CD4-positive, alpha-beta T cell treated with Interleukin-17A for 4 hours (primary cell): ENCODE data around the gene KMT2A.

Experiments
- DNase-seq: peaks from one replicate; pipeline ENCODE4 v3.0.0-alpha.2; 2020; ENCODE audit warnings: mixed read lengths

Gene KMT2A

GRCh38 chr11:118491041-118491440, 54.7 kb downstream of the KMT2A start:
- no peak for DNase-seq

GRCh38 chr11:118497831-118498230, 61.5 kb downstream of the KMT2A start:
- DNase-seq, result no peak

DNA sequence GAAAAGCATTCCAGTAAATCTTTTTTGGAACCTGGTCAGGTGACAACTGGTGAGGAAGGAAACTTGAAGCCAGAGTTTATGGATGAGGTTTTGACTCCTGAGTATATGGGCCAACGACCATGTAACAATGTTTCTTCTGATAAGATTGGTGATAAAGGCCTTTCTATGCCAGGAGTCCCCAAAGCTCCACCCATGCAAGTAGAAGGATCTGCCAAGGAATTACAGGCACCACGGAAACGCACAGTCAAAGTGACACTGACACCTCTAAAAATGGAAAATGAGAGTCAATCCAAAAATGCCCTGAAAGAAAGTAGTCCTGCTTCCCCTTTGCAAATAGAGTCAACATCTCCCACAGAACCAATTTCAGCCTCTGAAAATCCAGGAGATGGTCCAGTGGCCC, 66.9 kb downstream of the KMT2A start:
- DNase-seq, result no peak

DNA sequence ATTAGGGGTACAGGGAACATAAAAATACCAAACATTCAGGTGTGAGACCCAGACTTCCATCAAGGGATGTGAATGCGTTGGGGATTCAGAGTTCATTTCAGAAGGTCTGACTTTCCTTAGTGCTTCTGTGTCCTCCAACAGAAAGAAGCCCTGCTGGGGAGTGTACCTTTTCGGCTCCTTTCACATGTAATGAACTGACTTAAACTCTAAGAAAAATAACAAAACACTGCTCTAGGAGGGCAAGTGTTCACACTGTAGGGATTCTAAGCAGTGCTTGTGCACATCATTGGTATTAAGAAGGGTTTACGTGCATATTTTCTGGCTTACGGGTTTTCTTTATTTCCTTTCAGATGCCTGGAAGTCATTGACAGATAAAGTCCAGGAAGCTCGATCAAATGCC, 75.3 kb downstream of the KMT2A start:
- DNase-seq, result no peak

- peak; percentile 30 for DNase-seq
Observed at GRCh38 chr11:118514103-118514502, 77.8 kb downstream of the KMT2A start.

DNA sequence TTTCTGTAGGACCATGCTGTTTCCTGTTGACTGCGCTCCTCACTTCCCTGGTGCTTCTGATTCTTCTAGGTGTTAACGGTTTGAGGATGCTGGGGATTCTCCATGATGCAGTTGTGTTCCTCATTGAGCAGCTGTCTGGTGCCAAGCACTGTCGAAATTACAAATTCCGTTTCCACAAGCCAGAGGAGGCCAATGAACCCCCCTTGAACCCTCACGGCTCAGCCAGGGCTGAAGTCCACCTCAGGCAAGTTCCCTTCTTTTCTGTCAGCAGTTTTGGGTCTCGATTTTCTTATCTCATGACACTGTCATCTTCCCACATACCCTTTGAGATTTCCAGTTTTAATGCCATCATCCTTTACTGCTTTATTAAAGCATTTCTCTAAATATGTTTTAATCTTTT, 83.3 kb downstream of the KMT2A start:
- no peak for DNase-seq

DNA sequence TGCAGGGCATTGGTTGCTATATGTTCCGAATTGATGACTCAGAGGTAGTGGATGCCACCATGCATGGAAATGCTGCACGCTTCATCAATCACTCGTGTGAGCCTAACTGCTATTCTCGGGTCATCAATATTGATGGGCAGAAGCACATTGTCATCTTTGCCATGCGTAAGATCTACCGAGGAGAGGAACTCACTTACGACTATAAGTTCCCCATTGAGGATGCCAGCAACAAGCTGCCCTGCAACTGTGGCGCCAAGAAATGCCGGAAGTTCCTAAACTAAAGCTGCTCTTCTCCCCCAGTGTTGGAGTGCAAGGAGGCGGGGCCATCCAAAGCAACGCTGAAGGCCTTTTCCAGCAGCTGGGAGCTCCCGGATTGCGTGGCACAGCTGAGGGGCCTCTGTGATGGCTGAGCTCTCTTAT, 85.6 kb downstream of the KMT2A start:
- no peak for DNase-seq

DNA sequence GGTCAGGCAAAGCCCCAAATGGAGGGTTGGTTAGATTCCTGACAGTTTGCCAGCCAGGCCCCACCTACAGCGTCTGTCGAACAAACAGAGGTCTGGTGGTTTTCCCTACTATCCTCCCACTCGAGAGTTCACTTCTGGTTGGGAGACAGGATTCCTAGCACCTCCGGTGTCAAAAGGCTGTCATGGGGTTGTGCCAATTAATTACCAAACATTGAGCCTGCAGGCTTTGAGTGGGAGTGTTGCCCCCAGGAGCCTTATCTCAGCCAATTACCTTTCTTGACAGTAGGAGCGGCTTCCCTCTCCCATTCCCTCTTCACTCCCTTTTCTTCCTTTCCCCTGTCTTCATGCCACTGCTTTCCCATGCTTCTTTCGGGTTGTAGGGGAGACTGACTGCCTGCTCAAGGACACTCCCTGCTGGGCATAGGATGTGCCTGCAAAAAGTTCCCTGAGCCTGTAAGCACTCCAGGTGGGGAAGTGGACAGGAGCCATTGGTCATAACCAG, 86.3 kb downstream of the KMT2A start:
- DNase-seq, result no peak

- DNase-seq, result no peak
Observed at GRCh38 chr11:118524356-118524755, 88.1 kb downstream of the KMT2A start.

- no peak for DNase-seq
Observed at GRCh38 chr11:118524757-118525470, 88.6 kb downstream of the KMT2A start.

- no peak for DNase-seq
Observed at GRCh38 chr11:118526688-118527087, 90.4 kb downstream of the KMT2A start.

DNA sequence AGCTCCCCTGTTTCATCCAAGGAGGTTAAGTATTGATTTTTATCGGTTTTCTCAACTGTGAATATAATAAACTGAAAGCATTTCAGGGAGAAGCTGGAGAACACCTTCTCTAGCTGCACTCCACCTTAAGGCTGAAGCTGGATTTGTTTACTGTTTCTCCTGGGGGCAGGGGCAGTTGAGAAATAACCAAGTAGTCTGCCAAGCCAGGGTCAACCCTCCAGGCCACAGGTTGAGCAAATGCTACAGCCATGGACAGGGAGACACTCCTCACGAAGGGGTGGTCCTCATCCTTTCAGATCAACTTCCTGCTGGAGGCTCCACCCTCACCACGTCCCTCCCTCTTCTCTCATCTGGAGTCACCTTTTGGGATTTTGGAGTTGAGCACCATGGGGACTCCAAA, 90.8 kb downstream of the KMT2A start, which contains the start of gene TTC36:
TSS of gene TTC36 (plus strand) at position 366 of the 400 bp plus-strand sequence. CDS start at position 387, 21 bp downstream.
- no peak for DNase-seq

- no peak for DNase-seq
Observed at GRCh38 chr11:118528511-118528910, 92.2 kb downstream of the KMT2A start.

DNA sequence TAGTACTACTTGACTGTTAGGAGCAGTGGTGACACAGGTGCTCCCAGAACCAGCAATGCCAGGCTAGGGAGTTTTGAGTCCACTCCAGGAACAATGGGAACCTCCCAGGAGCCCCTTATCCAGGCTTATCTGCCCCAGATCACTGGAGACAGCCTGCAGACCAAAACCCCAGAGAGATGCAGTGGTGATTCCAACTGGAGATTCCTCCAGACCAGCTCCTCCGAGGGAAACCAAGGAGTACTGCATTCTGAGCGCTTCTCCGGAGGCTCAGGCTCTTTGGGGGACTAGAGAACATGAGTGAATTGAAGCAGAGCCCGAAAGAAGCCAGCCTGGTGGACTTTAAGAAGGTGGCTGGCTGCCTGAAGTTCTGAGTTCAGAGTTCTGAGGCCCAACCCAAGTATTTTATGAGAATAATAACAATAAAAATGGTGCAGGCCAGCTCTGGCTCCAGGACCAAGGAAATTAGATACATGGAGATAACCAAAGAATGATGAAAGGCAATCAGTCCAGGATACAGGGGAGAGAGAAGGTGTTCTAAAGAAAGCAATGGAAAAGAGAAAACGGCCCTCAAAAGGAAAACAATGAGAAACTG, 93.4 kb downstream of the KMT2A start:
- DNase-seq, result no peak

DNA sequence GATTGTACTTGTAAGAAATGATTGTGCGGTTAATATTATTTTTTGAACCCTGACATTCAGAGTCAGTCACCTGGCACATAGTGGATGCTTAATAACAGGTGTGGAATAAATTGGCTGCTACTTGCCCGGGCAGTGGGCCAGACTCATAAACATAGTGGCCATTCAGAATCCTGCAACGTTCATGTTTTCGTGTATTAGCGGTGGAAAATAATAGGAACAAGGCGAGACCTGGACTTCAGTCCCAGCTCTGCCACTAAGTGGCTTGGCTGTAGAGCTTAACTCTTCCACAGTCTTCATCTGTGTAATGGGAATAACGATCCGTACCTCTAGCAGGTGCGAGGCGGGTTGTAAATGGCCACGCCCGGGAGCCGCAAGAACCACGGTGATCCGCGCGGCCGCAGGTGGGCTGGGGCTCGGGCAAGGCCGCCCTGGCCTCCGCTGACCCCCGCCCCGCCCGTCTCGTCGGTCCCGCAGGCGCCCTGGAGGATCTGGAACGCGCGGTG, 93.9 kb downstream of the KMT2A start:
- no peak for DNase-seq

DNA sequence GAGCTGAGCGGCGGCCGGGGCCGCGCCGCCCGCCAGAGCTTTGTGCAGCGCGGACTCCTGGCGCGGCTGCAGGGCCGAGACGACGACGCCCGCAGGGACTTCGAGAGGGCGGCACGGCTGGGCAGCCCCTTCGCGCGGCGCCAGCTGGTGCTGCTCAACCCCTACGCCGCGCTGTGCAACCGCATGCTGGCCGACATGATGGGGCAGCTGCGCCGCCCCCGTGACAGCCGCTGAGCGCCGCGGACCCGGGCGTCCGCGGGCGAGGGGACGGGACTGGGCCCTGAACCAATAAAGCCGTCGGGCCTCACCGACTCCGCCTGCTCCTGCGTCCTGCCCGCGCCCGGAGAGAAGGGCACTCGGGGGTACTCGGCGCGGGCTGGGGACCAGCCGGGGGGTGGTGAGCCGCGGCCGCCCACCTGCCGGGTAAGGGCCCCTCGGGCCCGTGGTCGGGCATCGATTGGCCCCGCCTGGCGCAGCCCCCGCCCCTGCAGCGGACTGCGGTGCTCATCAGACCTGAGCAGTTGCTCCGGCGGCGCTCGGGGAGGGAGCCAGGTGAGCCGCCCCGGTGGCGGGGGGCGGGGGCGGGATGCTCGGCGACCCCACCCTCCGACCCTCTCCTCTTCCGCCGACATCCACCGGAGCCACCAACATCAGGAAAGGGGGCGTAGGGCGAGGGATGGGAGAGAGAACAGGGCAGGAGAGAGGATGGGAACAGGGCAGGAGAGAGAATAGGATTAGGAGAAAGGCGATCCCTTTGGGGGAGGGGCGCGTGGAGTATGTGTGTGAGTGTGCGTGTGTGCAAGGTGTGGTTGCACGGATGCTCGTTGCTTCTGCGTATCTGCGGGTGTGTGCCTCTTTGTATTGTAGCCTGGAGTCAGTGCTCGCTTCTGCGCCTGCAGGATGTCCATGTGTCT, 94.6 kb downstream of the KMT2A start, which contains the start of gene TMEM25:
TSS of gene TMEM25 (plus strand) at position 510 of the 914 bp plus-strand sequence. CDS start 610 bp downstream, outside the sequence.
- peak; percentile 81 for DNase-seq

- no peak for DNase-seq
Observed at GRCh38 chr11:118531597-118532084, 95.3 kb downstream of the KMT2A start.

- DNase-seq, result no peak
Observed at GRCh38 chr11:118532091-118532490, 95.8 kb downstream of the KMT2A start.

GRCh38 chr11:118532852-118533768, 96.8 kb downstream of the KMT2A start:
- DNase-seq, result no peak

DNA sequence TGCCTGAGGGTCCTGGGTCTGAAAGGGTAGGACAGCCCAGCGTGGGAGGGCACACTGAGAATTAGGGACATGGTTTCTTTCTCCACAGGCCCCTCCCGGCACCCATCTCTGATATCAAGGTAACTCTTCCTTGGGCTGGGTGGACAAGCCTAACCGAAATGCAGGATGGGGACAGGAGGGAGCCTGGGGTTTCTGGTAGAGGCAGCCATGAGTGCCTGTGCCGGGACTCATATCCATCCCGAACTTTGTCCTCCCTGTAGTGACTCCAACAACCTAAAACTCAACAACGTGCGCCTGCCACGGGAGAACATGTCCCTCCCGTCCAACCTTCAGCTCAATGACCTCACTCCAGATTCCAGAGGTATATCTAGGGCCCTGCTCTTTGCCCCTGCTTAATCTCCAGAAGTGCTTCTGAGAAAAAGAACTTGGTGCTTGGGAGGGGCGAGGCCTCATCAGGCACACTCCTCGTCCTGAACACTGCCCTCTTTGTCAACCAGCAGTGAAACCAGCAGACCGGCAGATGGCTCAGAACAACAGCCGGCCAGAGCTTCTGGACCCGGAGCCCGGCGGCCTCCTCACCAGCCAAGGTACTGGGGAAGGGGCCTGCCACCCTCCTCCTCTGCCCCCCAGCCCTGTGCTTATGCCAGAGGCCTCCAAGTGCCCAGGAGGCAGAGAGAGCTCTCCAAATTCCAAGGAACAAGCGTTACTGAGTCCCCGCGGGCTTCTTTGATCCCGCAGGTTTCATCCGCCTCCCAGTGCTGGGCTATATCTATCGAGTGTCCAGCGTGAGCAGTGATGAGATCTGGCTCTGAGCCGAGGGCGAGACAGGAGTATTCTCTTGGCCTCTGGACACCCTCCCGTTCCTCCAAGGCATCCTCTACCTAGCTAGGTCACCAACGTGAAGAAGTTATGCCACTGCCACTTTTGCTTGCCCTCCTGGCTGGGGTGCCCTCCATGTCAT, 97.8 kb downstream of the KMT2A start:
- no peak for DNase-seq
